ENCODE measurements around the gene PHLDB2. TPM values are rescaled to one million over a fixed set of nuclear protein-coding genes. Genes with fewer than 3 reads are reported as not detected.
"Not testable (repeated sequence)": the region's sequence is repeated elsewhere in the genome, so short reads cannot be mapped to it uniquely, and the experiment has no call there.

PHLDB2 gene
- total RNA-seq, 6 donors from 2014 or later: 22.4 to 67.1 (median 42.7) TPM

DNA sequence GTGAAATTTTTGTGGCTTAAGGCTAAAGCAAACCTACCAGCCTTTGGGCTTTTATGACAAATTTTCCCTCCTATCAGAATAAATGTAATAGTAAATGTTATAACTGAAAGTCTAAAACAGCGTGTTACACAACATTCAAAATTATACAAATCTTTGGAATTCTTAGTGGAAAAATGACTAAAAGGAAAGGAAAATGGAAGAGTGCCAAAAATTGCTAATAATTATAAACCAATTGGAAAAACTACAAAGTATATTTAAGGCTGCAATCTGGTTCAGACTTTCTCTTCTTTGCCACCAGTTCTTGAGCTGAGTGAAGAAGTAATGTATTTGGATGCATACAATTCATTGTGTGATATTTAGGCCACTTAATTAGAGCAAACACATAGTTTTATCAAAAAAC lies 45.6 kb upstream of the PHLDB2 start:
- WGBS, 2 donors: 86 to 89% methylated on average over 1 of the region's 1 CpG
- ATAC-seq (ENCODE audit: low FRiP score in 2 of 2): no peak

GRCh38 chr3:111813979-111814378 lies 45.1 kb upstream of the PHLDB2 start:
- H3K4me1 ChIP-seq: peaks cover 0 to 5% (median 3%) of the 10 kb centered on the region in 4 donors
- H3K27me3 ChIP-seq: no peaks in the 10 kb centered on the region
- H3K27ac ChIP-seq: no peak overlapping the region
- no peaks in the 10 kb centered on the region for H3K36me3 ChIP-seq
- WGBS, 2 donors: 75 to 76% methylated on average over 1 of the region's 1 CpG
- no peak overlapping the region for H3K4me3 ChIP-seq
- TF ChIP-seq CTCF (IDR thresholded peaks at IDR 0.05): no peak
- TF ChIP-seq POLR2A (IDR thresholded peaks at IDR 0.05): no peak
- no peak for TF ChIP-seq POLR2AphosphoS5 (IDR thresholded peaks at IDR 0.05)
- TF ChIP-seq EP300 (IDR thresholded peaks at IDR 0.05): no peak
- no peak for DNase-seq
- ATAC-seq (ENCODE audit: low FRiP score in 2 of 2): no peak
- peaks cover 0 to 5% (median 0%) of the 10 kb centered on the region in 4 donors for H3K9me3 ChIP-seq

More for the DNA sequence above, 45.6 kb upstream of the PHLDB2 start:
- Histone ChIP-seq H3K4me1 (peaks cover 0 to 5% (median 3%) of the 10 kb centered on the region in 4 donors), H3K27ac (no peak overlapping the region), H3K9me3 (peaks cover 0 to 5% (median 0%) of the 10 kb centered on the region in 4 donors), H3K36me3 (no peaks in the 10 kb centered on the region), H3K4me3 (no peak overlapping the region), H3K27me3 (no peaks in the 10 kb centered on the region)
- no peak for DNase-seq
- no peak for TF ChIP-seq POLR2AphosphoS5 (IDR thresholded peaks at IDR 0.05)
- no peak for TF ChIP-seq POLR2A (IDR thresholded peaks at IDR 0.05)
- TF ChIP-seq EP300 (IDR thresholded peaks at IDR 0.05): no peak
- no peak for TF ChIP-seq CTCF (IDR thresholded peaks at IDR 0.05)

DNA sequence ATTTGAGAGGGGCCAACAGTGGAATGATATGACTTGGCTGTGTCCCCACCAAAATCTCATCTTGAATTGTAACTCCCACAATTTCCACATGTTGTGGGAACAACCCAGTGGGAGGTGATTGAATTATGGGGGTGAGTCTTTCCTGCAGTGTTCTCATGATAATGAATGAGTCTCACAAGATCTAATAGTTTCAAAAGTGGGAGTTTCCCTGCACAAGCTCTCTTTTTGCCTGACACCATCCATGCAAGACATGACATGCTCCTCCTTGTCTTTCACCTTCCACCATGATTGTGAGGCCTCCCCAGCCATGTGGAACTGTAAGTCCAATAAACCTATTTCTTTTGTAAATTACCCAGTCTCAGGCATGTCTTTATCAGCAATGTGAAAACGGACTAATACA lies 42.3 kb upstream of the PHLDB2 start:
- not testable (repeated sequence) for H3K4me3 ChIP-seq; H3K9me3 ChIP-seq; H3K27me3 ChIP-seq; DNase-seq; H3K27ac ChIP-seq; ATAC-seq (ENCODE audit: low FRiP score in 2 of 2); H3K4me1 ChIP-seq; H3K36me3 ChIP-seq
- WGBS, 2 donors: 85 to 89% methylated on average over 1 of the region's 1 CpG

DNA sequence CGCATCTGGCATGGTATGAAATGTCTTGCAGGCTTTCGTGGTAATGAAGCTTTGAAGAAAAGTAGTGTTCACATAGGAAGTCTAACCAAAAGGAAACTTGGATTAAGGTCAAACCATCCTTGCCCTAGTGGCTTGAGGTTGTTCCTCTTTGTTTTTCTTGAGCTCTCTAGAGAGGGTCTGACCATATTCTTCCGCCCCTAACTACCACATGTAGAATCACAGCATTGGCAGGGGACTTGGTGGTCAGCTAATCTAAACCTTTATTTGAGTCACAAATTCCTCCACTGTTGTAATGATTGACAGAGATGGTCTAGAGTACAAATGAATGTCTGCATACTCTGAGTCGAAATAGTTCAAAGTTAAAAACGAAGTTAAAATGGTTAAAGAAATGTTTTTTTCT lies 39.1 kb upstream of the PHLDB2 start:
- 83 to 93% methylated on average over 5 of the region's 5 CpGs for WGBS, 2 donors
- peaks cover 0 to 7% (median 3%) of the 10 kb centered on the region in 4 donors for H3K9me3 ChIP-seq
- DNase-seq (no peak), ATAC-seq (ENCODE audit: low FRiP score in 2 of 2) (no peak)
- no peaks in the 10 kb centered on the region for H3K27me3 ChIP-seq
- TF ChIP-seq EP300 (IDR thresholded peaks at IDR 0.05) (no peak), POLR2A (IDR thresholded peaks at IDR 0.05) (no peak), POLR2AphosphoS5 (IDR thresholded peaks at IDR 0.05) (no peak), CTCF (IDR thresholded peaks at IDR 0.05) (no peak)
- no peaks in the 10 kb centered on the region for H3K36me3 ChIP-seq
- H3K4me3 ChIP-seq: no peak overlapping the region
- no peaks in the 10 kb centered on the region for H3K4me1 ChIP-seq
- H3K27ac ChIP-seq: no peak overlapping the region

DNA sequence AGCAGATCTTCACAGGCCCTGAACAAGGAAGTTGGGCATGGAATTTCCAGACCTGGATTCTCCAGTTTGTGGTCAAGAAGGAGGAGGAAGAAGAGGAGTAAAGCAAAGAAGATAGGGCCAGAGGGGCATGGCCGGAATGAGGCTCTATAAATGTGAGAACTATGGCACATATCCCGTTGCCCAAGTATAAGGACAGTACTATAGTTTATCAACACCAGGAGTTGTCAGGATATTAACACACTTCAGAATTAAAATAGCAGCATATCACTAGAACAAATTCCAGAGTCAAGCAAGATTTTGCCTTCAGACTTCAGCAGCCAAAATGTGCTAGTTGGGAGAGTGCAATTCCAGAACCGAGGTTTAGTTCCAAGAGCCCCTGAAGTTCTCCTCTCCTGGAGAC lies 38.4 kb upstream of the PHLDB2 start:
- Histone ChIP-seq H3K27ac (no peak overlapping the region), H3K27me3 (no peaks in the 10 kb centered on the region), H3K36me3 (no peaks in the 10 kb centered on the region), H3K4me1 (no peaks in the 10 kb centered on the region), H3K4me3 (no peak overlapping the region), H3K9me3 (peaks cover 0 to 7% (median under 1%) of the 10 kb centered on the region in 4 donors)
- TF ChIP-seq CTCF (IDR thresholded peaks at IDR 0.05) (no peak), EP300 (IDR thresholded peaks at IDR 0.05) (no peak), POLR2AphosphoS5 (IDR thresholded peaks at IDR 0.05) (no peak)
- ATAC-seq (ENCODE audit: low FRiP score in 2 of 2): no peak
- DNase-seq: no peak
- 97 to 98% methylated on average over 3 of the region's 3 CpGs for WGBS, 2 donors

Data from upper lobe of left lung (tissue), 6 donors.